K562 (cell line): ENCODE measurements around the gene NRF1. TPM values are rescaled to one million over a fixed set of nuclear protein-coding genes. Genes with fewer than 3 reads are reported as not detected.

Experiments used
- ARNT ChIP-seq, 2 experiments: fragments of 450-650 bp; IDR thresholded peaks; 2 replicates each; pipeline ENCODE4 v1.6.1; 2016; ENCODE audit warnings: mild to moderate bottlenecking in 1 of 2
- ATF6 ChIP-seq: sonication (generic); formaldehyde crosslinking; IDR thresholded peaks from 2 replicates; pipeline ENCODE4 v1.4.0; 2020; ENCODE audit warnings: mild to moderate bottlenecking, missing genetic modification reagents
- CBFB ChIP-seq: sonication (generic); formaldehyde crosslinking; IDR thresholded peaks from 2 replicates; pipeline ENCODE4 v1.4.0; 2020; ENCODE audit warnings: mild to moderate bottlenecking, missing genetic modification reagents
- CHCHD3 ChIP-seq: fragments of 250-450 bp; sonication (Bioruptor Pico); IDR thresholded peaks from 2 replicates; pipeline ENCODE4 v2.1.2; 2022; ENCODE audit warnings: mild to moderate bottlenecking
- CREBBP ChIP-seq: IDR thresholded peaks from one replicate; pipeline ENCODE4 v1.6.1; 2012; ENCODE audit warnings: low read depth, mild to moderate bottlenecking, control low read depth, inconsistent platforms, low read length
- CXXC5 ChIP-seq: fragments of 250-450 bp; sonication (Bioruptor Pico); IDR thresholded peaks from 2 replicates; pipeline ENCODE4 v1.8.0; 2022; ENCODE audit warnings: inconsistent platforms, mild to moderate bottlenecking, moderate library complexity
- E2F8 ChIP-seq: fragments of 450-650 bp; IDR thresholded peaks from 2 replicates; pipeline ENCODE4 v1.7.1; 2018; ENCODE audit warnings: mild to moderate bottlenecking, low read depth; ENCODE audit not compliant: partially characterized antibody
- KAT2B ChIP-seq: IDR thresholded peaks from one replicate; pipeline ENCODE4 v1.6.1; 2012; ENCODE audit warnings: low read depth, mild to moderate bottlenecking, control low read depth, inconsistent platforms, low read length, moderate library complexity
- KDM1A ChIP-seq, 2 experiments: fragments of 450-650 bp; IDR thresholded peaks; 2 replicates each; pipeline ENCODE4 v1.6.1; 2016; ENCODE audit warnings: mild to moderate bottlenecking in 2 of 2
- MAFK ChIP-seq: IDR thresholded peaks from 2 replicates; pipeline ENCODE4 v1.6.1; 2011; ENCODE audit warnings: low read length, improper control_type of control experiment
- MBD2 ChIP-seq: sonication (generic); IDR thresholded peaks from 2 replicates; pipeline ENCODE4 v1.6.1; 2016; ENCODE audit warnings: low read depth, borderline replicate concordance
- NFE2L1 ChIP-seq: fragments of 450-650 bp; IDR thresholded peaks from 2 replicates; pipeline ENCODE4 v1.6.1; 2016; ENCODE audit warnings: missing genetic modification characterization, low read depth, mild to moderate bottlenecking, missing compliant biosample characterization, moderate library complexity, borderline replicate concordance
- NRF1 ChIP-seq, 2 experiments: fragments of 450-650 bp; IDR thresholded peaks in 1 of 2; conservative IDR thresholded peaks in 1 of 2; 2 replicates each; pipeline ENCODE4 v1.6.1; 2014; ENCODE audit warnings: mild to moderate bottlenecking in 2 of 2
- POU5F1 ChIP-seq: fragments of 150-350 bp; IDR thresholded peaks from 2 replicates; pipeline ENCODE4 v1.6.1; 2014; ENCODE audit warnings: borderline replicate concordance, low read length, low read depth, mild to moderate bottlenecking; ENCODE audit not compliant: partially characterized antibody
- PREB ChIP-seq: sonication (generic); formaldehyde crosslinking; IDR thresholded peaks from 2 replicates; pipeline ENCODE4 v1.8.1; 2023; ENCODE audit warnings: mild to moderate bottlenecking, missing genetic modification reagents
- SIN3A ChIP-seq, 2 experiments: fragments of 150-350 bp in 1 of 2; IDR thresholded peaks; 2 replicates each; pipeline ENCODE4 v1.6.1; 2011 to 2016; ENCODE audit warnings: borderline replicate concordance in 2 of 2, low read depth in 2 of 2, low read length in 2 of 2, mild to moderate bottlenecking in 2 of 2, moderate library complexity in 2 of 2; ENCODE audit not compliant: control insufficient read depth in 1 of 2
- SNRNP70 ChIP-seq: fragments of 200-400 bp; formaldehyde crosslinking; optimal IDR thresholded peaks from 2 replicates; pipeline ENCODE3; 2017; ENCODE audit warnings: low read depth, low read length
- TCF7 ChIP-seq: sonication (generic); IDR thresholded peaks from 2 replicates; pipeline ENCODE4 v1.6.1; 2016; ENCODE audit warnings: antibody characterized with exemption, borderline replicate concordance
- ZNF24 ChIP-seq: fragments of 450-650 bp; IDR thresholded peaks from 2 replicates; pipeline ENCODE4 v1.6.1; 2016
- ZNF512 ChIP-seq: IDR thresholded peaks from 2 replicates; pipeline ENCODE4 v1.6.1; 2016; ENCODE audit warnings: missing genetic modification characterization, missing compliant biosample characterization
- ZNF589 ChIP-seq: fragments of 200-800 bp; sonication (Bioruptor generic); IDR thresholded peaks from 2 replicates; pipeline ENCODE4 v1.6.1; 2016; ENCODE audit warnings: low read depth, missing genetic modification characterization, missing compliant biosample characterization
- polyA plus RNA-seq, 8 experiments: library from polyadenylated mRNA; depleted of rRNA in 4 of 8; stranded (reverse) in 5 of 8; unstranded in 3 of 8; fragments of >200 nt; fragmentation: Nextera tagmentation in 2 of 8; fragmentation: Illumina TruSeq in 1 of 8; extraction: Ambion mirVana in 2 of 8; extraction: Trizol in 1 of 8; gene quantifications; 2 replicates each; pipeline versions ENCODE4 v1.2.1 to v1.2.3, GENCODE V29; 2011 to 2014; ENCODE audit warnings: inconsistent platforms in 1 of 8, missing spikeins in 1 of 8
- total RNA-seq, 7 experiments: library from RNA; depleted of rRNA in 6 of 7; stranded (reverse); fragments of >200 nt in 6 of 7; fragmentation: Illumina TruSeq in 2 of 7; extraction: Trizol in 2 of 7; gene quantifications; 2 replicates each; pipeline versions ENCODE4 v1.2.1 to v1.2.3, GENCODE V29; 2011 to 2021; ENCODE audit warnings: low replicate concordance in 1 of 7

Gene NRF1
- total and polyA plus RNA-seq, 9 of the 15 experiments (the other 6 are each of a cell fraction or from before 2014, with no cell fraction given) = 8.6 to 28.8 (median 20.3) TPM

- TF ChIP-seq NFE2L1 (peak; percentile 92), ARNT (IDR thresholded peaks at IDR 0.05) (peak; percentile 85 to 97; a peak in 3 of 4 replicates), ATF6 (CRISPR knock-in tag) (no peak), CREBBP (no peak), MAFK (peak; percentile 95), MBD2 (peak; percentile 57), KAT2B (no peak), SNRNP70 (no peak), ZNF24 (peak; percentile 91), PREB (CRISPR knock-in tag) (0 out of 2 replicates have a peak, but pooled peaks have one; percentile 44), CBFB (CRISPR knock-in tag) (no peak), E2F8 (no peak), NRF1 (conservative IDR thresholded peaks at IDR 0.05 in 1 of 2, IDR thresholded peaks at IDR 0.05 in 1 of 2) (peak; percentile 10 to 21; a peak in 2 of 4 replicates), SIN3A (IDR thresholded peaks at IDR 0.05; ENCODE audit: borderline replicate concordance in 2 of 2, control insufficient read depth in 1 of 2, low read depth in 2 of 2, low read length in 2 of 2) (no peak), CHCHD3 (CRISPR knock-in tag) (no peak), CXXC5 (CRISPR knock-in tag) (peak; percentile 91), POU5F1 (no peak), KDM1A (IDR thresholded peaks at IDR 0.05) (peak; percentile 99 to 100), TCF7 (0 out of 2 replicates have a peak, but pooled peaks have one; percentile 72), ZNF512 (tag) (no peak), ZNF589 (CRISPR knock-in tag) (peak; percentile 99)
These were observed 108.6 kb downstream of the NRF1 start (continued) for GRCh38 chr7:129719980-129720732.
